OCI-LY7 (cell line): ENCODE data around the gene SLC41A3.

Experiments used
- CTCF ChIP-seq: fragments of 200-600 bp; sonication (generic); conservative IDR thresholded peaks from 2 replicates; pipeline ENCODE4 v1.5.1; 2014; ENCODE audit warnings: mild to moderate bottlenecking, antibody characterized with exemption, low read length, moderate library complexity, mixed read lengths
- EZH2phosphoT487 ChIP-seq: fragments of 200-600 bp; sonication (generic); IDR thresholded peaks from 2 replicates; pipeline ENCODE4 v1.6.1; 2018; ENCODE audit warnings: low read depth, borderline replicate concordance, mild to moderate bottlenecking, mixed run types, antibody characterized with exemption, low read length, moderate library complexity, mixed read lengths

GRCh38 chr3:126084768-126085180 lies 850 bp upstream of the SLC41A3 start:
- no peak for TF ChIP-seq CTCF
- TF ChIP-seq EZH2phosphoT487, result no peak
